Brain microvascular endothelial cell (primary cell): Measurements from ENCODE around the gene TUBGCP6.

Experiments
- DNase-seq: peaks from one replicate; pipeline ENCODE4 v3.0.0-alpha.2; 2020
- H3K27ac ChIP-seq: fragments of 250-450 bp; sonication (Bioruptor Pico); 2 replicates; pipeline ENCODE4 v1.5.1; 2020; ENCODE audit warnings: mild to moderate bottlenecking, moderate library complexity
- H3K27me3 ChIP-seq: fragments of 250-450 bp; sonication (Bioruptor Pico); replicated peaks from 2 replicates; pipeline ENCODE4 v1.5.1; 2020; ENCODE audit warnings: mild to moderate bottlenecking
- H3K36me3 ChIP-seq: fragments of 250-450 bp; sonication (Bioruptor Pico); replicated peaks from 2 replicates; pipeline ENCODE4 v1.5.1; 2020; ENCODE audit warnings: mild to moderate bottlenecking
- H3K4me3 ChIP-seq: 2 replicates; pipeline ENCODE4 v1.5.1; 2011; ENCODE audit warnings: low read depth, mild to moderate bottlenecking, control low read depth, low read length, moderate library complexity
- CTCF ChIP-seq: IDR thresholded peaks from 2 replicates; pipeline ENCODE4 v1.5.1; 2011; ENCODE audit warnings: low read depth, mild to moderate bottlenecking, moderate library complexity, low read length, control low read depth, inconsistent platforms; ENCODE audit errors: missing control alignments
- in situ Hi-C: cut with HindIII; loops from 2 replicates; pipeline ENCODE4 v1.10.0; 2017; ENCODE audit warnings: low sequenced_read_pairs, low pct_ligation_motif_present

TUBGCP6 gene

GRCh38 chr22:50248196-50249081, 3.6 kb upstream of the TUBGCP6 start:
- in situ Hi-C loops = no loop called here
- TF ChIP-seq CTCF = no peak
- Histone ChIP-seq H3K4me3 (no peak overlapping the region), H3K36me3 (peaks cover 9% of the 10 kb centered on the region), H3K27me3 (no peaks in the 10 kb centered on the region), H3K27ac (no peak overlapping the region)
- no peak for DNase-seq

GRCh38 chr22:50247748-50248147, 2.9 kb upstream of the TUBGCP6 start:
- in situ Hi-C loops = no loop called here
- H3K4me3 ChIP-seq = no peak overlapping the region
- no peaks in the 10 kb centered on the region for H3K27me3 ChIP-seq
- peak; percentile 75 for DNase-seq
- H3K36me3 ChIP-seq = peaks cover 9% of the 10 kb centered on the region
- TF ChIP-seq CTCF = no peak
- H3K27ac ChIP-seq = no peak overlapping the region

GRCh38 chr22:50246242-50247175, 1.7 kb upstream of the TUBGCP6 start:
- TF ChIP-seq CTCF = peak; percentile 27
- H3K4me3 ChIP-seq = no peak overlapping the region
- in situ Hi-C loops = no loop called here
- H3K36me3 ChIP-seq = peaks cover 9% of the 10 kb centered on the region
- DNase-seq = no peak
- H3K27me3 ChIP-seq = no peaks in the 10 kb centered on the region
- no peak overlapping the region for H3K27ac ChIP-seq

GRCh38 chr22:50245214-50246072, 620 bp upstream of the TUBGCP6 start:
- Histone ChIP-seq H3K36me3 (peaks cover 9% of the 10 kb centered on the region), H3K27ac (peak overlapping the region; percentile 89), H3K4me3 (peak overlapping the region; percentile 97), H3K27me3 (no peaks in the 10 kb centered on the region)
- no peak for DNase-seq
- in situ Hi-C loops = no loop called here
- no peak for TF ChIP-seq CTCF

- in situ Hi-C loops = no loop called here
- DNase-seq = no peak
- H3K4me3 ChIP-seq = peak overlapping the region; percentile 97
- H3K36me3 ChIP-seq = peaks cover 9% of the 10 kb centered on the region
- H3K27me3 ChIP-seq = no peaks in the 10 kb centered on the region
- TF ChIP-seq CTCF = no peak
- H3K27ac ChIP-seq = peak overlapping the region; percentile 89
Observed at GRCh38 chr22:50243685-50244419, 971 bp downstream of the TUBGCP6 start.
